Posterior vena cava (tissue), 2 donors: ENCODE measurements around the gene AHSG. TPM values are rescaled to one million over a fixed set of nuclear protein-coding genes. Genes with fewer than 3 reads are reported as not detected.

Experiments used
- DNase-seq: peaks from one replicate; pipeline ENCODE4 v3.0.0-alpha.2; 2020; ENCODE audit warnings: low spot score
- intact Hi-C, 2 donors: fragments of 100-400 bp; cut with DNase I; formaldehyde crosslinking; loops; one replicate each; pipeline versions ENCODE4 v1.14.1 to v1.14.2; 2022 to 2023
- total RNA-seq, 2 donors: library from RNA; stranded (reverse); fragmentation: NEBNext Ultra II Directional; extraction: Animal tissue kit (Norgen Biotek cat#: 25700); gene quantifications; one replicate each; pipeline ENCODE4 v1.2.1, GENCODE V29; 2021
- donor health status: DM: yes; HTN: yes; CAD: no.
- donor health status: DM: yes; HTN: yes; CAD: no.

Gene AHSG
- total RNA-seq, 2 donors from 2014 or later = not detected

GRCh38 chr3:186635532-186635931 lies 22.7 kb downstream of the AHSG start:
- no peak for DNase-seq
- intact Hi-C loops = no loop called here

DNA sequence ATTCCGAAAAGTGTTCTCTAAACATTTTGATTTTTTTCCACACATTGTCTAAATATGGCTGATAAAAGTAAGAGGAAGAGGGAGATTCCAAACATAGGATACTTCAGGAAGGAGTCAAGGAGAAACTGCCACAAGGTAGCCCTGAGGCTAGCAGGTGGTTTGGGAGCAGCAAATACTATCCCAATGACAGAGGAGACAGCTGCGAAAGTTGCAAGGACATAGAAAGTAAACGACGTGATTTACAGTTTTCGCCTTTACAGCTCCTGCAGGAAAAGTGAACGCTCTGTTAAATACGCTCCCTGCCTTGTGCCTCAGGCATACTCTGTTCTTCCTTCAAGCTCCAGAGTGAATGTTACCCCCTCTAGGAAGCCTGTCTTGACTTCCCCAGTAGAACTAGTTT lies 23.7 kb downstream of the AHSG start:
- no peak for DNase-seq
- intact Hi-C loops = no loop called here

GRCh38 chr3:186637686-186638085 lies 24.8 kb downstream of the AHSG start:
- intact Hi-C loops = no loop called here

GRCh38 chr3:186638259-186638658 lies 25.4 kb downstream of the AHSG start:
- intact Hi-C loops = no loop called here
- no peak for DNase-seq

More at GRCh38 chr3:186637686-186638085, 24.8 kb downstream of the AHSG start:
- no peak for DNase-seq

DNA sequence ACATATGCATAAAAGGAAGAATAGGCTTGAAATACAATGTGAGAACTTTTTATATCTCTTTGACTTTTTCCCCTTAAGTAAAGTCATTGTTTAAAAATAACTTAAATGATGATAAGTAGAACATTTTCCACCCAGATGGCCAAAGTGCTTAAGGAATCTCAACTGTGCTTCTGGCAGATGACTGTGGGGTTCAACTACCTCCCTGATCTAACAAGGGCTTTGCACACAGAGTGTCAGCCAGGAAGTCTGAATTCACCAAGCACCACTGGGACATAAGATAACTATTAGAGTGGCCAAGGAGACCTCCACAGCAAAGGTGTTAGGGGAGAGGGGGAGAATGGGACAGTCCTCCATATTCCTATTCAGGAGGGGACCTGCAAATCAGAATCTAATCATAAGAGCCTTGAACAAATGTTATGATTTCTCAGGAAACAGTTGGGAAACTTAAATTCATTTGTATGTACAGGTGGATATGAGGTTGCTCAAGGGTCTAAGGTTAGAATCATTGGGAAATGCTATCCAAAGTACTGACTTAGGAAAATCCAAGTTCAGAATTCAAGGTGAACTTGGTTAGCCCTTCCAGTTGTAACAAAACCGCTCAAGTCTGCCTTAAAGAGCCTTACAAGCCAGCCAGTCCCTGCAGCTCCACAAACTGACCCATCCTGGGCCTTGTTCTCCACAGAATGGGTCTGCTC lies 27.1 kb downstream of the AHSG start, which contains the start of gene FETUB:
FETUB (plus strand) TSS at position 622 of the 695 bp plus-strand sequence; CDS start at position 684, 62 bp downstream.
- no peak for DNase-seq
- intact Hi-C loops = no loop called here

GRCh38 chr3:186640473-186640818 lies 27.6 kb downstream of the AHSG start:
- DNase-seq = no peak
- intact Hi-C loops = no loop called here

DNA sequence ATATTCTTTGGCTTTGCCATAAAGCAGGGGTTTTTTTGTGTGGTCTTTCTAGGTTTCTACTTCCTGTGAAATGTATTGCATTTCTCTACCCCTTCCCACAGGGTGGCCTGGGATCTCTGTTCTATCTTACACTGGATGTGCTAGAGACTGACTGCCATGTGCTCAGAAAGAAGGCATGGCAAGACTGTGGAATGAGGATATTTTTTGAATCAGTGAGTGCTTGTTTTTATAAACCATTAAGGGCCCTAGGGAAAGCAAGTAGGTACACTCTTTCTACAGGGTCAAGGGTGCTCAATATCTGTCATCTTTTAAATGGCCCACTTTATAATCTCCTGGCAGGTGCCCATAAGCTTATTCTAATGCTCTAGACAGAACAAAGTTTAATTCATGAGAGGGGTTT lies 28.1 kb downstream of the AHSG start:
- intact Hi-C loops = no loop called here
- DNase-seq = no peak

GRCh38 chr3:186642014-186642413 lies 29.2 kb downstream of the AHSG start:
- intact Hi-C loops = no loop called here
- no peak for DNase-seq

- no peak for DNase-seq
- intact Hi-C loops = no loop called here
These were observed 30.6 kb downstream of the AHSG start for GRCh38 chr3:186643493-186643892.

DNA sequence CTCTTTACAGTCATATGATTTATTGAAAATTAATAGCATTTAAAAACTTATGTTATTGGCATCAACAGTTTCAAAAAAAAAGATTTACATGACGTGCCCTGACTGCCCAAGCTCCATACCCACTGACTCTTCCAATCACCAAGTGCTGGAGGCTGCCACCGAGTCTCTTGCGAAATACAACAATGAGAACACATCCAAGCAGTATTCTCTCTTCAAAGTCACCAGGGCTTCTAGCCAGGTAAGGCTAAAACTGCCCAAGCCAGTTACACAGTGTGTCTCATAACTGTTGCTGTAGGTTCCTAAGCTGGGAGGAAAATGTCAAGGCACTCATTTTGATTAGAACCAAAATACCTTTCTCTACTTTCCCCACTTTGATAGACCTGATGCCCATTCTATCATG lies 31.8 kb downstream of the AHSG start:
- intact Hi-C loops = loop anchor here in 1 of 2 donors (2.0 kb wide), 1 partner anchor 20 kb away; no protein-coding TSS in a partner anchor

GRCh38 chr3:186646106-186646505 lies 33.2 kb downstream of the AHSG start:
- intact Hi-C loops = no loop called here
- DNase-seq = no peak

More for the DNA sequence above, 31.8 kb downstream of the AHSG start:
- no peak for DNase-seq

GRCh38 chr3:186646841-186647240 lies 34.0 kb downstream of the AHSG start:
- intact Hi-C loops = no loop called here
- no peak for DNase-seq

- intact Hi-C loops = no loop called here
- DNase-seq = no peak
These were observed 36.0 kb downstream of the AHSG start for GRCh38 chr3:186648851-186649250.

- DNase-seq = no peak
- intact Hi-C loops = no loop called here
These were observed 38.9 kb downstream of the AHSG start for GRCh38 chr3:186651678-186652215.

- intact Hi-C loops = no loop called here
- no peak for DNase-seq
These were observed 40.3 kb downstream of the AHSG start for GRCh38 chr3:186653080-186653707.

- DNase-seq = no peak
- intact Hi-C loops = no loop called here
These were observed 41.1 kb downstream of the AHSG start for GRCh38 chr3:186653984-186654383.

DNA sequence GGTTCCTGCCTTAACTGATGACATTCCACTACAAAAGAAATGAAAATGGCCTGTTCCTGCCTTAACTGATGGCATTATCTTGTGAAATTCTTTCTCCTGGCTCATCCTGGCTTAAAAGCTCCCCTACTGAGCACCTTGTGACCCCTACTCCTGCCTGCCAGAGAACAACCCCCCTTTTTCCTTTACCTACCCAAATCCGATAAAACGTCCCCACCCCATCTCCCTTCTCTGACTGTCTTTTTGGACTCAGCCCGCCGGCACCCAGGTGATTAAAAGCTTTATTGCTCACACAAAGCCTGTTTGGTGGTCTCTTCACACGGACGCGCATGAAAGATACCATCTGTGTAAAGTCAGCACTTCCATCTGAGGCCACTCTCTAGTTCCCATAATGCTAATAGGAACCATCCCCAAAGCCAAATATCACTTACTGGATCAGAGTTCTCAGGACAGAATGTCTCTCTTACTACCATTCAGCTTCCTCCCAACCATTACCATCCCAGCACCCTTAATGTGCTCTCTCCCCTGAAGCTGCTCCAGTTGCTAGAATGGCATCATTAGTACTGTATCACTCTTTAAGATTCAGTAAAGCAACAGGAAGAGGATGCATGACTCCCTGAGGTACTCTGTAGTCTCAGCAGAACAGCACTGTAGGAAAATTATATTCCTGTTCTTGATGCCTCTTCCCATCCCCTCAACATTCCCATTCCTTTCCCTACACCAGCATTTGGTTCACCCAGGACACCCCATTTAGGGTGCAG lies 50.7 kb downstream of the AHSG start:
- no peak for DNase-seq
- intact Hi-C loops = no loop called here

- intact Hi-C loops = no loop called here
- DNase-seq = no peak
These were observed 51.2 kb downstream of the AHSG start for GRCh38 chr3:186664119-186664495.

GRCh38 chr3:186664506-186664905 lies 51.6 kb downstream of the AHSG start:
- intact Hi-C loops = no loop called here
- no peak for DNase-seq

DNA sequence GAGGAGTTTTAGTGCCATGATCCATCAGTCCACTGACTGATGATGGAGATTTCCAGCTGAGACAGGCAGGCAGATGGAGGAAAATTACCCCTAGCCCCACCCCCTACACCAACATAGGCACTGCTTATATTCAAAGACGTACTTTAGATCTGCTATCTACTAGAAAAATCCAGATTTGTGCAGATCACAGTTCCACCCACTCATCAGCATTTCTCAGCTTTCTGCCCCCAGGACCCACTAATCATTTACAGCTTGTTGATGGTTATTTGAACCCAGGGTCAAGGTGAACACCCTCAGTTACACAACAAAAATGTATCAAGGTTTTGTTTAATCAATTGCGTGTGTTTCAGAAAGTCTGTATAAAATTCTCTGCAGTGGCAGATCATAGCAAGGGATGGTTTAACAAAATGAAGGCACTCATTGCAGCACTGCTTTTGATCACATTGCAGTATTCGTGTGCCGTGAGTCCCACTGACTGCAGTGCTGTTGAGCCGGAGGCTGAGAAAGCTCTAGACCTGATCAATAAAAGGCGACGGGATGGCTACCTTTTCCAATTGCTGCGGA lies 52.8 kb downstream of the AHSG start, which contains the start of gene HRG:
HRG (plus strand) TSS at position 390 of the 564 bp plus-strand sequence; CDS start at position 408, 18 bp downstream.
- DNase-seq = no peak
- intact Hi-C loops = no loop called here
